Aorta (tissue), 5 donors: Measurements from ENCODE around the gene WDR45B. TPM values are rescaled to one million over a fixed set of nuclear protein-coding genes. Genes with fewer than 3 reads are reported as not detected.
A peak's percentile ranks its signal among the peaks of the same experiment; 100 is the strongest.

ENCODE experiments used
- ATAC-seq: fragments of 200-7000 bp; cut with Tn5 transposase; one replicate; pipeline ENCODE4 v1.9.1; 2022; ENCODE audit warnings: moderate library complexity; ENCODE audit not compliant: low FRiP score
- DNase-seq, 2 donors: peaks; one replicate each; pipeline ENCODE4 v3.0.0-alpha.2; 2020
- H3K27ac ChIP-seq, 2 donors: one replicate each; pipeline ENCODE4 v1.5.1; 2013; ENCODE audit warnings: low read length in 2 of 2, mild to moderate bottlenecking in 2 of 2, moderate library complexity in 2 of 2, control low read depth in 1 of 2, inconsistent platforms in 1 of 2, low read depth in 1 of 2
- H3K27me3 ChIP-seq, 2 donors: one replicate each; pipeline ENCODE4 v1.6.1; 2013; ENCODE audit warnings: control low read depth in 1 of 2, low read length in 1 of 2, mild to moderate bottlenecking in 1 of 2, moderate library complexity in 1 of 2; ENCODE audit not compliant: insufficient read depth in 2 of 2, control insufficient read depth in 1 of 2
- H3K36me3 ChIP-seq, 2 donors: one replicate each; pipeline ENCODE4 v1.6.1; 2013; ENCODE audit warnings: control low read depth in 1 of 2, low read length in 1 of 2, mild to moderate bottlenecking in 1 of 2; ENCODE audit not compliant: insufficient read depth in 2 of 2, control insufficient read depth in 1 of 2
- H3K4me1 ChIP-seq, 2 donors: one replicate each; pipeline ENCODE4 v1.6.1; 2013; ENCODE audit warnings: low read length in 2 of 2, control low read depth in 1 of 2, mild to moderate bottlenecking in 1 of 2, moderate library complexity in 1 of 2; ENCODE audit not compliant: insufficient read depth in 2 of 2, control insufficient read depth in 1 of 2
- H3K4me3 ChIP-seq, 2 donors: one replicate each; pipeline ENCODE4 v1.5.1; 2013; ENCODE audit warnings: low read length in 2 of 2, control low read depth in 1 of 2, mild to moderate bottlenecking in 1 of 2
- H3K9me3 ChIP-seq: one replicate; pipeline ENCODE4 v1.6.1; 2013; ENCODE audit warnings: mild to moderate bottlenecking, low read length; ENCODE audit not compliant: control insufficient read depth
- WGBS, 2 donors: extraction: QIAGEN DNeasy Blood & Tissue Kit; methylation state at CpG; one replicate each; pipeline ENCODE4 v1.1.7; 2013; 5-methylcytosine and 5-hydroxymethylcytosine counted together
- intact Hi-C, 2 donors: fragments of 100-400 bp; cut with DNase I; formaldehyde crosslinking; loops; one replicate each; pipeline versions ENCODE4 v1.14.2 to v1.15.0; 2022
- polyA plus RNA-seq, 2 donors: library from polyadenylated mRNA; stranded (reverse); fragments of 200-250 nt; gene quantifications; one replicate each; pipeline ENCODE4 v1.2.3, GENCODE V29; 2013
- total RNA-seq, 2 donors: library from RNA; stranded (reverse); fragmentation: NEBNext Ultra II Directional; extraction: Animal tissue kit (Norgen Biotek cat#: 25700); gene quantifications; one replicate each; pipeline ENCODE4 v1.2.1, GENCODE V29; 2021
- donor health status: healthy with polysubstance abuse.
- donor health status: Bipolar disorder and iron deficiency.
- donor health status: DM: no; HTN: no; CAD: no.
- donor health status: DM: no; HTN: no; CAD: no.
- donor health status: DM: yes; HTN: yes; CAD: no.

Gene WDR45B
- total and polyA plus RNA-seq, 4 donors: 34.7 to 75.4 (median 57.4) TPM

DNA sequence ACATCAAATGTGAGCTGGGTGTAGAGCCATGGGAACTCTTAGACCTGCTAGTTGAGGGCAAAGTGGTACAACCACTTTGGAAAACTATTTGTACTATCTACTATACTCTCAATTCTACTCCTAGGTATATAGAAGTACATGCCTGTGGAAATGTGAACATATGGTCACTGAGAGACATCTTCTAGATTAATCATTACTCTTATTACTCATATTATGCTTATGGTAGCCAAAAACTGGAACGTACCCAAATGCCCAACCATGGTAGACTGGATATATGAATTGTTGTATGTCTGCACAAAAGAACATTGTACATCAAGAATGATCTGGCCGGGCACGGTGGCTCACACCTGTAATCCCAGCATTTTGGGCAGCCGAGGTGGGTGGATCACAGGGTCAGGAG lies 2.7 kb downstream of the WDR45B start:
- ATAC-seq: no peak
- Histone ChIP-seq H3K9me3 (no peaks in the 10 kb centered on the region), H3K4me1 (no peaks in the 10 kb centered on the region), H3K27ac (no peak overlapping the region), H3K4me3 (no peak overlapping the region), H3K36me3 (peaks cover 0 to 3% of the 10 kb centered on the region in 2 donors), H3K27me3 (no peaks in the 10 kb centered on the region)
- peak in 1 of 2 donors; percentile 30 for DNase-seq
- WGBS, 2 donors: 96 to 97% methylated on average over 4 of the region's 4 CpGs
- intact Hi-C loops: loop anchor here in 1 of 2 donors (5.0 kb wide), 1 partner anchor 53 kb away; no protein-coding TSS in a partner anchor

- Histone ChIP-seq H3K4me1 (no peaks in the 10 kb centered on the region), H3K4me3 (no peak overlapping the region), H3K27me3 (no peaks in the 10 kb centered on the region), H3K27ac (no peak overlapping the region), H3K36me3 (peaks cover 0 to 3% of the 10 kb centered on the region in 2 donors), H3K9me3 (no peaks in the 10 kb centered on the region)
- ATAC-seq: no peak
- intact Hi-C loops: no loop called here
- DNase-seq: peak in 1 of 2 donors; percentile 35
- 83 to 85% methylated on average over 5 of the region's 5 CpGs for WGBS, 2 donors
These were observed 4.1 kb downstream of the WDR45B start for GRCh38 chr17:82644148-82644547.

DNA sequence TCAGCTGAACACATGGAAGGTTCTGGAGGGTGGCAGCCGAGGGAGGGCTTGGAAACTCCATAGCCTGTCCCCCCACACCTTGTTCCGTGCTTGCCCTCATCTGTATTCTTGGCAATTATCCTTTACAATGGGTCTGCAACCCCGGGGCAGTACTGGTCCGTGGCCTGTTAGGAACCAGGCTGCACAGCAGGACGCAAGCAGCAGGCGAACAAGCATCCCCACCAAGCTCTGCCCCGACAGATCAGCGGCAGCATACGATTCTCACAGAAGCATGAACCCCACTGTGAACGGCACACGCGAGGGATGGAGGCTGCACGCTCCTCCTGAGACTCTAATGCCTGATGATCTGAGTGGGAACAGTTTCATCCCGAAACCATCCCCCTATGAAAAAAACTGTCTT lies 6.2 kb downstream of the WDR45B start:
- Histone ChIP-seq H3K27me3 (no peaks in the 10 kb centered on the region), H3K36me3 (peaks cover 0 to 3% of the 10 kb centered on the region in 2 donors), H3K4me1 (no peaks in the 10 kb centered on the region), H3K27ac (no peak overlapping the region), H3K9me3 (no peaks in the 10 kb centered on the region), H3K4me3 (no peak overlapping the region)
- intact Hi-C loops: no loop called here
- ATAC-seq: no peak
- 88 to 90% methylated on average over 14 of the region's 14 CpGs for WGBS, 2 donors
- peak in 1 of 2 donors; percentile 14 for DNase-seq

GRCh38 chr17:82640036-82640435 lies 8.2 kb downstream of the WDR45B start:
- Histone ChIP-seq H3K9me3 (no peaks in the 10 kb centered on the region), H3K27me3 (no peaks in the 10 kb centered on the region), H3K4me1 (no peaks in the 10 kb centered on the region), H3K36me3 (peaks cover 0 to 3% of the 10 kb centered on the region in 2 donors), H3K4me3 (no peak overlapping the region), H3K27ac (no peak overlapping the region)
- intact Hi-C loops: no loop called here
- ATAC-seq (no peak), DNase-seq (peak in 1 of 2 donors; percentile 15)
- WGBS, 2 donors: 92 to 95% methylated on average over 5 of the region's 5 CpGs

DNA sequence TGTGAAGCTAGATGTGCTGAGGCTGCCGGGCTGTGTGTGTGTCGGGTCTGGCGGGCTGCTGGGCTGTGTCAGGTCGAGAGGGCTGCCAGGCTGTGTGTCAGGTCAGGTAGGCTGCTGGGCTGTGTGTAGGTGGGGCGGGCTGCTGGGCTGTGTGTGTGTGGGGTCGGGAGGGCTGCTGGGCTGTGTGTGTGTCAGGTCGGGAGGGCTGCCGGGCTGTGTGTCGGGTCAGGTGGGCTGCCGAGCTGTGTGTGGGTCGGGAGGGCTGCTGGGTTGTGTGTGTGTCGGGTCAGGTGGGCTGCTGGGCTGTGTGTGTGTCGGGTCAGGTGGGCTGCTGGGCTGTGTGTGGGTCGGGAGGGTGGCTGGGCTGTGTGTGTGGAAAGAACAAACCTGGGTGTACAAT lies 8.6 kb downstream of the WDR45B start:
- no peak overlapping the region for H3K27ac ChIP-seq
- H3K4me1 ChIP-seq: no peaks in the 10 kb centered on the region
- peak in 1 of 2 donors; percentile 30 for DNase-seq
- intact Hi-C loops: no loop called here
- H3K9me3 ChIP-seq: no peaks in the 10 kb centered on the region
- no peak overlapping the region for H3K4me3 ChIP-seq
- peaks cover 0 to 3% of the 10 kb centered on the region in 2 donors for H3K36me3 ChIP-seq
- WGBS, 2 donors: 88 to 92% methylated on average over 14 of the region's 14 CpGs
- no peaks in the 10 kb centered on the region for H3K27me3 ChIP-seq
- no peak for ATAC-seq

DNA sequence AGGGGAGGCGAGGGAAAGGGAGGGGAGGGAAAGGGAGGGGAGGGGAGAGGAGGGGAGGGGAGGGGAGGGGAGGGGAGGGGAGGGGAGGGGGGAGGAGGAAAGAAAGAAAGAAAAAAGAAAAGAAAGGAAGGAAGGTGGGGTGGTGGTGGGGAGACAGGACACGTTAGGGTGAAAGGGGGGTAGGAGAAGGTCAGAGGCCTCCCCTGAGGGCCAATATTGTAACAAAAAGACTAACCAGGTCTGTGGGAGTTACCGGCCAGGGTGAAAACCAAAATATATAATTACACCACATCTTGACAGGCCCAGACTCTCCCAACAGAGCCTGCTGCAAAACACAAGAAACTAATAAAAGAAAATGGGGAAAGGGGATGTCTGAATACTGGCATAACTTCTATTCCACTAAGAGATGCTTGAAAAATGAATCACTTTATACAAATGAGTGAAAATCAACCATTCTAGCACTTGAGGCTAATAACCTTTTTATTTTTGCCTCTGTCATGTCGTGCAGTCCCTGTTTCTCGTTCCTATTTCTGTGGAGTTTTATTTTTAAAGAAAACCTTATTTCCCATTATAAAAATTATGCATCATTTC lies 10.0 kb downstream of the WDR45B start:
- Histone ChIP-seq H3K9me3 (no peaks in the 10 kb centered on the region), H3K27ac (no peak overlapping the region), H3K27me3 (no peaks in the 10 kb centered on the region), H3K36me3 (peaks cover 0 to 3% of the 10 kb centered on the region in 2 donors), H3K4me3 (no peak overlapping the region), H3K4me1 (no peaks in the 10 kb centered on the region)
- peak in 1 of 2 donors; percentile 9 for DNase-seq
- intact Hi-C loops: no loop called here
- ATAC-seq: no peak
- WGBS, 2 donors: 64 to 73% methylated on average over 4 of the region's 5 CpGs

GRCh38 chr17:82636626-82637598 lies 11.3 kb downstream of the WDR45B start:
- H3K27me3 ChIP-seq: no peaks in the 10 kb centered on the region
- H3K27ac ChIP-seq: no peak overlapping the region
- peaks cover 0 to 3% of the 10 kb centered on the region in 2 donors for H3K36me3 ChIP-seq
- H3K4me3 ChIP-seq: no peak overlapping the region
- intact Hi-C loops: no loop called here
- ATAC-seq (no peak), DNase-seq (peak in 1 of 2 donors; percentile 12)
- WGBS, 2 donors: 82 to 85% methylated on average over 16 of the region's 16 CpGs
- no peaks in the 10 kb centered on the region for H3K4me1 ChIP-seq
- H3K9me3 ChIP-seq: no peaks in the 10 kb centered on the region

DNA sequence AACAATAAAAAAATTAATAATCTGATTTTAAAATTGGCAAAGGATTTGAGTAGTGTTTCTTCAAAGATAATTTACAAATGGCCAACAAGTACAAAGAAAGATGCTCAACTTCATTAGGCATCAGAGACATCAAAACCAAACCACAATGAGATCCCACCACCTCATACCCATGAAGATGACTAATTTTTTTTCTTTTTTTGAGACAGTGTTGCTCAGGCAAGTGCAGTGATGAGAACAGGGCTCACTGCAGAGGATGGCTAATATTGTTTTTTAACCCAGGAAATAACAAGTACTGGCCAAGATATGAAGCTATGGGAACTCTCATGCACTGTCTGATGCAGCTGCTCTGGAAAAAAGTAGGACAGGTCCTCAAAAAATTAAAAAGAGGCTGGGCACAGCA lies 14.9 kb downstream of the WDR45B start:
- no peak overlapping the region for H3K4me3 ChIP-seq
- no peaks in the 10 kb centered on the region for H3K27me3 ChIP-seq
- H3K27ac ChIP-seq: no peak overlapping the region
- ATAC-seq: no peak
- H3K4me1 ChIP-seq: no peaks in the 10 kb centered on the region
- DNase-seq: no peak
- H3K36me3 ChIP-seq: peaks cover 0 to 3% of the 10 kb centered on the region in 2 donors
- H3K9me3 ChIP-seq: no peaks in the 10 kb centered on the region
- intact Hi-C loops: no loop called here
